ENCODE measurements around the gene ERC2. TPM values are rescaled to one million over a fixed set of nuclear protein-coding genes. Genes with fewer than 3 reads are reported as not detected.

ERC2 gene
- total RNA-seq, 1 experiment from 2014 or later: 0.77 TPM

GRCh38 chr3:55725681-55726500 is 742.4 kb downstream of the ERC2 start:
- Histone ChIP-seq H4K20me1 (ENCODE audit: low read length) (no peaks in the 10 kb centered on the region), H3K27me3 (ENCODE audit: low read length) (no peaks in the 10 kb centered on the region), H3K4me1 (ENCODE audit: insufficient read depth, low read length) (no peaks in the 10 kb centered on the region), H3K36me3 (ENCODE audit: low read depth, low read length) (no peaks in the 10 kb centered on the region), H3K9me3 (ENCODE audit: low read length) (no peaks in the 10 kb centered on the region), H3K79me2 (ENCODE audit: low read length) (no peaks in the 10 kb centered on the region), H3K27ac (ENCODE audit: low read length) (no peak overlapping the region), H3K4me3 (ENCODE audit: low read length) (no peak overlapping the region), H2AFZ (ENCODE audit: low read length) (no peak overlapping the region), H3K9ac (ENCODE audit: low read length) (no peak overlapping the region), H3K4me2 (ENCODE audit: low read length) (no peak overlapping the region), H3K9me2 (replicated peaks; ENCODE audit: low read length) (no peaks in the 10 kb centered on the region), H3F3A (ENCODE audit: low read length, unreplicated experiment) (no peaks in the 10 kb centered on the region)
- DNase-seq (no peak), ATAC-seq (no peak)
- TF ChIP-seq EZH2 (IDR thresholded peaks at IDR 0.05; ENCODE audit: low read length, unreplicated experiment): no peak
- TF ChIP-seq, protein P1, sequence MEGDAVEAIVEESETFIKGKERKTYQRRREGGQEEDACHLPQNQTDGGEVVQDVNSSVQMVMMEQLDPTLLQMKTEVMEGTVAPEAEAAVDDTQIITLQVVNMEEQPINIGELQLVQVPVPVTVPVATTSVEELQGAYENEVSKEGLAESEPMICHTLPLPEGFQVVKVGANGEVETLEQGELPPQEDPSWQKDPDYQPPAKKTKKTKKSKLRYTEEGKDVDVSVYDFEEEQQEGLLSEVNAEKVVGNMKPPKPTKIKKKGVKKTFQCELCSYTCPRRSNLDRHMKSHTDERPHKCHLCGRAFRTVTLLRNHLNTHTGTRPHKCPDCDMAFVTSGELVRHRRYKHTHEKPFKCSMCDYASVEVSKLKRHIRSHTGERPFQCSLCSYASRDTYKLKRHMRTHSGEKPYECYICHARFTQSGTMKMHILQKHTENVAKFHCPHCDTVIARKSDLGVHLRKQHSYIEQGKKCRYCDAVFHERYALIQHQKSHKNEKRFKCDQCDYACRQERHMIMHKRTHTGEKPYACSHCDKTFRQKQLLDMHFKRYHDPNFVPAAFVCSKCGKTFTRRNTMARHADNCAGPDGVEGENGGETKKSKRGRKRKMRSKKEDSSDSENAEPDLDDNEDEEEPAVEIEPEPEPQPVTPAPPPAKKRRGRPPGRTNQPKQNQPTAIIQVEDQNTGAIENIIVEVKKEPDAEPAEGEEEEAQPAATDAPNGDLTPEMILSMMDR (conservative IDR thresholded peaks at IDR 0.05; ENCODE audit: low read depth, low read length): no peak
- BruUV-seq (replicated peaks): no TSS peak
- ChIA-PET CTCF (no interaction called here), POLR2A (ENCODE audit: unreplicated experiment) (no interaction called here)
- intact Hi-C loops (cut with micrococcal nuclease): loop anchor here (10.0 kb wide), 2 partner anchors 411 to 529 kb away; no protein-coding TSS in a partner anchor

DNA sequence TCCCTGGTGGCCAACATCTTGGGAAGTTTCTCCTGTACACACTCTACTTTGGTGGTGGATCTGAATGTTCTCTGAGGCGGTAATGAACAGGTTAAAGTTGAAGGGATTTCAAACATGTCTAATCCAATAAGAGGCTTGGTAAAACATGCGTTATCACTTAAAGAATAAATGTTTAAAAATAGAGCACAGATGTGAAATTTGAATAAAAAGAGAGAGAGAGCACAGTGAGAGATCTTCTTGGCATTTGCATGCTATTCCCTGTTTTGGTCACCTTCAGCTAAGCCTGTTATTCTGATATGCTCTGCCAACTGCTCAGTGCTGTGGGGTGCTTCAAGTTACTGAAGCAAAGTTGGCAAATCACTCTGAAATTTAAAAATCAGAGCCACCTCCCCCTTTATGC is 743.4 kb downstream of the ERC2 start:
- ChIA-PET CTCF (no interaction called here), POLR2A (ENCODE audit: unreplicated experiment) (no interaction called here)
- Histone ChIP-seq H3K36me3 (ENCODE audit: low read depth, low read length) (no peaks in the 10 kb centered on the region), H3K4me1 (ENCODE audit: insufficient read depth, low read length) (no peaks in the 10 kb centered on the region), H3K4me3 (ENCODE audit: low read length) (no peak overlapping the region), H3K9me3 (ENCODE audit: low read length) (no peaks in the 10 kb centered on the region), H3K27ac (ENCODE audit: low read length) (no peak overlapping the region), H3F3A (ENCODE audit: low read length, unreplicated experiment) (no peaks in the 10 kb centered on the region), H3K9me2 (replicated peaks; ENCODE audit: low read length) (no peaks in the 10 kb centered on the region), H4K20me1 (ENCODE audit: low read length) (no peaks in the 10 kb centered on the region), H3K27me3 (ENCODE audit: low read length) (no peaks in the 10 kb centered on the region), H3K4me2 (ENCODE audit: low read length) (no peak overlapping the region), H3K79me2 (ENCODE audit: low read length) (no peaks in the 10 kb centered on the region), H3K9ac (ENCODE audit: low read length) (no peak overlapping the region), H2AFZ (ENCODE audit: low read length) (no peak overlapping the region)
- BruUV-seq (replicated peaks): no TSS peak
- ATAC-seq: no peak
- DNase-seq: no peak
- intact Hi-C loops (cut with micrococcal nuclease): loop anchor here (5.0 to 10.0 kb wide), 3 partner anchors 410 to 873 kb away; no protein-coding TSS in a partner anchor
- TF ChIP-seq EZH2 (IDR thresholded peaks at IDR 0.05; ENCODE audit: low read length, unreplicated experiment) (no peak), EZH2phosphoT487 (IDR thresholded peaks at IDR 0.05; ENCODE audit: borderline replicate concordance, low read length) (no peak)
- TF ChIP-seq, protein P1 (conservative IDR thresholded peaks at IDR 0.05; ENCODE audit: low read depth, low read length): no peak

DNA sequence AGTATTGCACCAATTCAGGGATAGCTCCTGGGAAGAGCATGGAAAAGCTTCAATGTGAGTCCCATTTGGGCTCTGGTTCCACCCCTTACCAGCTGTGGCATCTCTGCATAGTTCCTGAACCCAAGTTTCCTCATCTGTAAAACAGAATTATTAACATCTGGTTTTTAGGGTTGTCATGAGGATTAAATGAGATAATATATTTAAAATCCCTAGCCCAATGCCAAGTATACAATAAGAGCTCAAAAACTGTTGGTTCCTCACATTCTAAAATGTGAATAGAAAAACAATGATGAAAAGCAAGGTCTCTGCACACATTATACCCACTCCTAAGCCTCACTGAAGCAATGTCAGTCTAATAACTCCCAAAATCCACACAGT is 743.9 kb downstream of the ERC2 start:
- no peak for DNase-seq
- no peak for ATAC-seq
- H3K9ac ChIP-seq (ENCODE audit: low read length): no peak overlapping the region
- H2AFZ ChIP-seq (ENCODE audit: low read length): no peak overlapping the region
- H3K9me3 ChIP-seq (ENCODE audit: low read length): no peaks in the 10 kb centered on the region
- ChIA-PET POLR2A (ENCODE audit: unreplicated experiment) (no interaction called here), CTCF (no interaction called here)
- no peaks in the 10 kb centered on the region for H3K79me2 ChIP-seq (ENCODE audit: low read length)
- TF ChIP-seq EZH2 (IDR thresholded peaks at IDR 0.05; ENCODE audit: low read length, unreplicated experiment) (no peak), EZH2phosphoT487 (IDR thresholded peaks at IDR 0.05; ENCODE audit: borderline replicate concordance, low read length) (no peak)
- TF ChIP-seq, protein P1 (conservative IDR thresholded peaks at IDR 0.05; ENCODE audit: low read depth, low read length): no peak
- no peak overlapping the region for H3K4me3 ChIP-seq (ENCODE audit: low read length)
- no peaks in the 10 kb centered on the region for H3F3A ChIP-seq (ENCODE audit: low read length, unreplicated experiment)
- H3K9me2 ChIP-seq (replicated peaks; ENCODE audit: low read length): no peaks in the 10 kb centered on the region
- BruUV-seq (replicated peaks): no TSS peak
- no peaks in the 10 kb centered on the region for H3K27me3 ChIP-seq (ENCODE audit: low read length)
- no peaks in the 10 kb centered on the region for H3K36me3 ChIP-seq (ENCODE audit: low read depth, low read length)
- no peak overlapping the region for H3K4me2 ChIP-seq (ENCODE audit: low read length)
- intact Hi-C loops (cut with micrococcal nuclease): loop anchor here (5.0 to 10.0 kb wide), 3 partner anchors 410 to 872 kb away; no protein-coding TSS in a partner anchor
- H3K4me1 ChIP-seq (ENCODE audit: insufficient read depth, low read length): no peaks in the 10 kb centered on the region
- H3K27ac ChIP-seq (ENCODE audit: low read length): no peak overlapping the region
- no peaks in the 10 kb centered on the region for H4K20me1 ChIP-seq (ENCODE audit: low read length)

Measured in PC-3 (cell line).